Measurements from ENCODE around the gene SNORC.
A peak's percentile ranks its signal among the peaks of the same experiment; 100 is the strongest.

DNA sequence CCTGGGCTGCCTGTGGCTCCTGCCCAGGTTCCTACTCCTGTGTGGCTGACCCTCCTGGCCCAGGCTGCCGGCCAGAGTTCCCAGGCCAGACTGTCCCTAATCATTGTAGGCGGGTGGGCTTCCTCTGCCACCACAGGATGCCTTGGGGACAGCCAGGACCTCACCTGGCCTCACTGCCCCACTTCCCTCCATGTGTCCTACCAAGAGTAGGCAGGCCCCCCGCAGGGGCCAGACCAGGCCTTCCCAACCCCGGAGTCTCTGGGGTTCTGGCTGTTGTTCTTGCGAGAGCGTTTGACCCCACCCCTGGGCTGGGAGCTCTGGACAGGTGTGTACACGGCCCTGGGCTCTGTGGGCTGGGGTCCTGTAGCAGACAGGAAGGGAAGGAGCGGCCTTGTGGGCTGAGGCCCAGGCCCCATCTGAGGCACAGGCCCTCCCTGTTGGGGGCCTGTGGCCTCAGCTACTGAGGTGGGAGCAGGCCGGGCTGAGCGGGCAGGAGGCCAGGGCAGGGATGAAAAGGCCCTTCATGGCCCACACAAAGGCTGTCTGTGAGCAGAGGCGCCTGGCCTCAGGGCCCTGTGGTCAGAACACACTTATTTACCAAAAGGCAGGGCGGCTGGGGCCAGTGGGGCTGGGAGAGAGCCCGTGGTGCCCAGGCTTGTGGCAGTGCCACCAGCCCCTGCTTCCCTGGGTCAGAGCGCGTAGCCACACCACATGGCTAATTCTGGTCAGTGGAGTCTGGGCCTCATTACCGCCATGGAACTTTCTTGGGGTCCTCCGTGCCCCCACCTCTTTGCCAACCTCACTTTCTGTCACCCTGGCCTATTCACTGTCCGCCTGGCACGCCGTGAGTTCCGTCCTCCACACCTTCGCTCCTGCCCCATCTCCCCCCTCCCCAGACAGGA lies 2.0 kb downstream of the SNORC start:
- TF ChIP-seq, protein P1, sequence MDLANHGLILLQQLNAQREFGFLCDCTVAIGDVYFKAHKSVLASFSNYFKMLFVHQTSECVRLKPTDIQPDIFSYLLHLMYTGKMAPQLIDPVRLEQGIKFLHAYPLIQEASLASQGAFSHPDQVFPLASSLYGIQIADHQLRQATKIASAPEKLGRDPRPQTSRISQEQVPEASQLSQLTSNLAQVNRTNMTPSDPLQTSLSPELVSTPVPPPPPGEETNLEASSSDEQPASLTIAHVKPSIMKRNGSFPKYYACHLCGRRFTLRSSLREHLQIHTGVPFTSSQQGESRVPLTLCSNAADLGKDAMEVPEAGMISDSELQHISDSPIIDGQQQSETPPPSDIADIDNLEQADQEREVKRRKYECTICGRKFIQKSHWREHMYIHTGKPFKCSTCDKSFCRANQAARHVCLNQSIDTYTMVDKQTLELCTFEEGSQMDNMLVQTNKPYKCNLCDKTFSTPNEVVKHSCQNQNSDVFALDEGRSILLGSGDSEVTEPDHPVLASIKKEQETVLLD (CRISPR knock-in tag; IDR thresholded peaks at IDR 0.05; ENCODE audit: low read depth) = no peak
- TF ChIP-seq CTCF (CRISPR knock-in tag; IDR thresholded peaks at IDR 0.05) = no peak; the same call in 1 of the 2 replicates
- TF ChIP-seq FOXA1 (IDR thresholded peaks at IDR 0.05) = no peak
- TF ChIP-seq FOXA1 (CRISPR knock-in tag; IDR thresholded peaks at IDR 0.05) = peak; percentile 78
- TF ChIP-seq NFKB2 (CRISPR knock-in tag; IDR thresholded peaks at IDR 0.05; ENCODE audit: borderline replicate concordance) = 0 out of 2 replicates have a peak, but pooled peaks have one; percentile 21
- no peak for TF ChIP-seq CBX5 (CRISPR knock-in tag; IDR thresholded peaks at IDR 0.05; ENCODE audit: borderline replicate concordance)
- TF ChIP-seq FOXK2 (IDR thresholded peaks at IDR 0.05) = no peak
- peak; percentile 66; the same call in 1 of the 2 replicates for TF ChIP-seq POLR2AphosphoS5 (IDR thresholded peaks at IDR 0.05; ENCODE audit: low read depth, low read length)
